ENCODE measurements around the gene KCNE2.
"Not testable (repeated sequence)": the region's sequence is repeated elsewhere in the genome, so short reads cannot be mapped to it uniquely, and the experiment has no call there.

DNA sequence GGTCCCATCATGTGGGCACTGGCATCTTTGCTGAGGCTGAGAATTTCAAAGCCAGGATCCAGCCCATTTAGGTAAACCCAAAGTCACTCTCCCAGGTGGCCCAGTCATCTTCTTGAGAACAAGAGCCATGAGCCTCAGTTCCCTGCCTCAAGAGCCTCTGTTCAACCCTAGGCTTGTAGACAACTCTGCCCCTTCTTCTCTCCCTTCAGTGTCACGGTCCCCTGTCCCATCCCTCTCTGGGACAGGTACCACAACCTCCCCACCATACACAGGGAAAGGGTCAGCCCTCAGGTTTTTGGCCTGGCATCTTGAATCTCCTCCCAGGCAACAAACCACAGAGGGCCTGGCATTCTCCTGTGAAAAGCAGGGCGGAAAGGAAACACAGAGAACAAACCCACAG is 41.9 kb downstream of the KCNE2 start:
- TF ChIP-seq, protein P1, sequence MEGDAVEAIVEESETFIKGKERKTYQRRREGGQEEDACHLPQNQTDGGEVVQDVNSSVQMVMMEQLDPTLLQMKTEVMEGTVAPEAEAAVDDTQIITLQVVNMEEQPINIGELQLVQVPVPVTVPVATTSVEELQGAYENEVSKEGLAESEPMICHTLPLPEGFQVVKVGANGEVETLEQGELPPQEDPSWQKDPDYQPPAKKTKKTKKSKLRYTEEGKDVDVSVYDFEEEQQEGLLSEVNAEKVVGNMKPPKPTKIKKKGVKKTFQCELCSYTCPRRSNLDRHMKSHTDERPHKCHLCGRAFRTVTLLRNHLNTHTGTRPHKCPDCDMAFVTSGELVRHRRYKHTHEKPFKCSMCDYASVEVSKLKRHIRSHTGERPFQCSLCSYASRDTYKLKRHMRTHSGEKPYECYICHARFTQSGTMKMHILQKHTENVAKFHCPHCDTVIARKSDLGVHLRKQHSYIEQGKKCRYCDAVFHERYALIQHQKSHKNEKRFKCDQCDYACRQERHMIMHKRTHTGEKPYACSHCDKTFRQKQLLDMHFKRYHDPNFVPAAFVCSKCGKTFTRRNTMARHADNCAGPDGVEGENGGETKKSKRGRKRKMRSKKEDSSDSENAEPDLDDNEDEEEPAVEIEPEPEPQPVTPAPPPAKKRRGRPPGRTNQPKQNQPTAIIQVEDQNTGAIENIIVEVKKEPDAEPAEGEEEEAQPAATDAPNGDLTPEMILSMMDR (IDR thresholded peaks at IDR 0.05): not testable (repeated sequence)
- not testable (repeated sequence) for TF ChIP-seq ZFX (IDR thresholded peaks at IDR 0.05; ENCODE audit: borderline replicate concordance)
